GM12878 (cell line): ENCODE results near the gene RELT. TPM values are rescaled to one million over a fixed set of nuclear protein-coding genes. Genes with fewer than 3 reads are reported as not detected.

Source experiments
- BACH1 ChIP-seq: fragments of 450-650 bp; IDR thresholded peaks from 2 replicates; pipeline ENCODE4 v1.6.1; 2017; ENCODE audit warnings: mild to moderate bottlenecking, borderline replicate concordance
- BMI1 ChIP-seq: fragments of 450-650 bp; IDR thresholded peaks from 2 replicates; pipeline ENCODE4 v1.6.1; 2016; ENCODE audit warnings: mild to moderate bottlenecking, moderate library complexity, borderline replicate concordance
- EP300 ChIP-seq, 2 experiments: fragments of 150-350 bp in 1 of 2; IDR thresholded peaks; 2 replicates each; pipeline ENCODE4 v1.6.1; 2011 to 2012; ENCODE audit warnings: low read depth in 2 of 2, low read length in 2 of 2, borderline replicate concordance in 1 of 2, improper control_type of control experiment in 1 of 2, inconsistent platforms in 1 of 2; ENCODE audit not compliant: control insufficient read depth in 1 of 2
- HDAC6 ChIP-seq: fragments of 200-600 bp; sonication (generic); IDR thresholded peaks from one replicate; pipeline ENCODE4 v1.8.0; 2017; ENCODE audit warnings: antibody characterized with exemption; ENCODE audit not compliant: unreplicated experiment
- HSF1 ChIP-seq: fragments of 150-350 bp; IDR thresholded peaks from 2 replicates; pipeline ENCODE4 v1.6.1; 2014; ENCODE audit warnings: mild to moderate bottlenecking, low read depth, low read length
- IKZF1 ChIP-seq: fragments of 450-650 bp; conservative IDR thresholded peaks from 2 replicates; pipeline ENCODE4 v1.6.1; 2017; ENCODE audit warnings: antibody characterized with exemption, mild to moderate bottlenecking
- MLLT1 ChIP-seq: fragments of 450-650 bp; IDR thresholded peaks from 2 replicates; pipeline ENCODE4 v1.6.1; 2016; ENCODE audit warnings: mild to moderate bottlenecking
- NRF1 ChIP-seq: conservative IDR thresholded peaks from 2 replicates; pipeline ENCODE4 v1.6.1; 2011; ENCODE audit warnings: mild to moderate bottlenecking, low read depth, low read length, improper control_type of control experiment
- PKNOX1 ChIP-seq: fragments of 450-650 bp; IDR thresholded peaks from 2 replicates; pipeline ENCODE4 v1.6.1; 2016; ENCODE audit warnings: mild to moderate bottlenecking
- POLR2AphosphoS2 ChIP-seq: IDR thresholded peaks from 2 replicates; pipeline ENCODE4 v1.6.1; 2011; ENCODE audit warnings: low read depth, mild to moderate bottlenecking, low read length, improper control_type of control experiment, moderate library complexity
- POU2F2 ChIP-seq: IDR thresholded peaks from 3 replicates; pipeline ENCODE4 v1.6.1; 2011; ENCODE audit warnings: low read depth, mild to moderate bottlenecking, low read length, borderline replicate concordance
- RBBP5 ChIP-seq: fragments of 200-600 bp; sonication (generic); conservative IDR thresholded peaks from 2 replicates; pipeline ENCODE4 v1.6.1; 2016
- SIN3A ChIP-seq: IDR thresholded peaks from 2 replicates; pipeline ENCODE4 v1.6.1; 2012; ENCODE audit warnings: low read depth, low read length, improper control_type of control experiment
- ZBTB4 ChIP-seq: fragments of 450-650 bp; formaldehyde crosslinking; IDR thresholded peaks from 2 replicates; pipeline ENCODE4 v1.4.0; 2022; ENCODE audit warnings: mild to moderate bottlenecking, moderate library complexity
- polyA plus RNA-seq, 11 experiments: library from polyadenylated mRNA; depleted of rRNA in 4 of 11; unstranded in 6 of 11; stranded (reverse) in 5 of 11; fragments of >200 nt; fragmentation: Nextera tagmentation in 4 of 11; fragmentation: Illumina TruSeq in 1 of 11; extraction: Ambion mirVana in 4 of 11; extraction: Trizol in 1 of 11; gene quantifications; 1 replicate in 1 of 11; 2 replicates in 10 of 11; pipeline versions ENCODE4 v1.2.1 to v1.2.3, GENCODE V29; 2011 to 2016; ENCODE audit warnings: inconsistent platforms in 2 of 11, missing spikeins in 2 of 11, low read depth in 1 of 11
- total RNA-seq, 4 experiments: library from RNA; depleted of rRNA in 3 of 4; stranded (reverse); fragments of >200 nt in 3 of 4; fragmentation: Illumina TruSeq in 1 of 4; extraction: Trizol in 1 of 4; gene quantifications; 2 replicates each; pipeline versions ENCODE4 v1.2.1 to v1.2.3, GENCODE V29; 2013 to 2021
- TF ChIP-seq, protein P1 (sequence below): fragments of 450-650 bp; IDR thresholded peaks from 2 replicates; pipeline ENCODE4 v1.6.1; 2017; ENCODE audit warnings: borderline replicate concordance

The RELT gene
- total and polyA plus RNA-seq, 10 of the 15 experiments (the other 5 are each of a cell fraction or from before 2014, with no cell fraction given), result 1.2 to 28.5 (median 10.8) TPM

- TF ChIP-seq ZBTB4 (CRISPR knock-in tag), result no peak
- TF ChIP-seq POU2F2, result peak; percentile 81; the same call in 2 of the 3 replicates
- peak; percentile 38 for TF ChIP-seq POLR2AphosphoS2
- TF ChIP-seq, protein P1, sequence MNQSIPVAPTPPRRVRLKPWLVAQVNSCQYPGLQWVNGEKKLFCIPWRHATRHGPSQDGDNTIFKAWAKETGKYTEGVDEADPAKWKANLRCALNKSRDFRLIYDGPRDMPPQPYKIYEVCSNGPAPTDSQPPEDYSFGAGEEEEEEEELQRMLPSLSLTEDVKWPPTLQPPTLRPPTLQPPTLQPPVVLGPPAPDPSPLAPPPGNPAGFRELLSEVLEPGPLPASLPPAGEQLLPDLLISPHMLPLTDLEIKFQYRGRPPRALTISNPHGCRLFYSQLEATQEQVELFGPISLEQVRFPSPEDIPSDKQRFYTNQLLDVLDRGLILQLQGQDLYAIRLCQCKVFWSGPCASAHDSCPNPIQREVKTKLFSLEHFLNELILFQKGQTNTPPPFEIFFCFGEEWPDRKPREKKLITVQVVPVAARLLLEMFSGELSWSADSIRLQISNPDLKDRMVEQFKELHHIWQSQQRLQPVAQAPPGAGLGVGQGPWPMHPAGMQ, result peak; percentile 30; the same call in 1 of the 2 replicates
- TF ChIP-seq MLLT1, result peak; percentile 94
- peak; percentile 2; the same call in 1 of the 2 replicates for TF ChIP-seq IKZF1
- TF ChIP-seq BACH1, result 0 out of 2 replicates have a peak, but pooled peaks have one; percentile 10
- TF ChIP-seq HSF1, result no peak
- no peak for TF ChIP-seq NRF1
- TF ChIP-seq PKNOX1, result peak; percentile 68; the same call in 1 of the 2 replicates
- TF ChIP-seq SIN3A, result 0 out of 2 replicates have a peak, but pooled peaks have one; percentile 44
- TF ChIP-seq RBBP5, result no peak
- 0 out of 4 replicates have a peak, but pooled peaks of 1 of the 2 experiments have one; percentile 41 for TF ChIP-seq EP300 (IDR thresholded peaks at IDR 0.05; ENCODE audit: borderline replicate concordance in 1 of 2, control insufficient read depth in 1 of 2, low read depth in 2 of 2, low read length in 2 of 2)
- 0 out of 2 replicates have a peak, but pooled peaks have one; percentile 23 for TF ChIP-seq BMI1
- no peak for TF ChIP-seq HDAC6
Observed at GRCh38 chr11:73376803-73377629, 817 bp downstream of the RELT start (continued).
